Measurements from ENCODE around the gene ATP9A. TPM values are rescaled to one million over a fixed set of nuclear protein-coding genes. Genes with fewer than 3 reads are reported as not detected.
"Not testable (repeated sequence)": the region's sequence is repeated elsewhere in the genome, so short reads cannot be mapped to it uniquely, and the experiment has no call there.

The ATP9A gene
- polyA plus RNA-seq, 1 donor (not counting 4 experiments of a cell fraction or from before 2014, with no cell fraction given), result 5.8 TPM

GRCh38 chr20:51570739-51571459 is 197.3 kb downstream of the ATP9A start:
- Histone ChIP-seq H3K4me2 (ENCODE audit: control insufficient read depth, extremely low read depth, insufficient read depth, low read depth, low read length) (no peak overlapping the region), H3K9ac (ENCODE audit: control insufficient read depth, extremely low read depth, insufficient read depth, low read length) (no peak overlapping the region)
- no peak for FAIRE-seq

GRCh38 chr20:51569815-51570738 is 198.1 kb downstream of the ATP9A start:
- H3K27me3 ChIP-seq (ENCODE audit: control insufficient read depth, extremely low read depth, insufficient read depth, low read length), result peaks cover 15% of the 10 kb centered on the region
- no peak overlapping the region for H3K9ac ChIP-seq (ENCODE audit: control insufficient read depth, extremely low read depth, insufficient read depth, low read length)
- H3K4me3 ChIP-seq (ENCODE audit: control insufficient read depth in 2 of 3, extremely low read depth in 1 of 3, insufficient read depth in 2 of 3, low read depth in 1 of 3, low read length in 3 of 3), result no peak overlapping the region
- H3K36me3 ChIP-seq (ENCODE audit: control insufficient read depth in 2 of 2, extremely low read depth in 1 of 2, insufficient read depth in 2 of 2, low read length in 2 of 2), result no peaks in the 10 kb centered on the region
- H3K9me3 ChIP-seq (ENCODE audit: control insufficient read depth, low read depth, low read length), result peaks cover 4% of the 10 kb centered on the region
- no peaks in the 10 kb centered on the region for H3K9me1 ChIP-seq (ENCODE audit: control insufficient read depth, extremely low read depth, insufficient read depth, low read length)
- H3K79me2 ChIP-seq (ENCODE audit: control insufficient read depth, insufficient read depth, low read length), result no peaks in the 10 kb centered on the region
- dilution Hi-C loops (cut with MboI; ENCODE audit: extremely low pct_ligation_motif_present, low sequenced_read_pairs), result no loop called here
- no peak for TF ChIP-seq CTCF (optimal IDR thresholded peaks at IDR 0.05 in 1 of 3, IDR thresholded peaks at IDR 0.05 in 1 of 3, conservative IDR thresholded peaks at IDR 0.05 in 1 of 3; ENCODE audit: extremely low read depth in 1 of 3, insufficient read depth in 2 of 3, low read length in 3 of 3)
- no peak for TF ChIP-seq EZH2 (IDR thresholded peaks at IDR 0.05; ENCODE audit: low read length)
- H2AFZ ChIP-seq (ENCODE audit: control insufficient read depth, low read length), result no peak overlapping the region
- no peaks in the 10 kb centered on the region for H4K20me1 ChIP-seq (ENCODE audit: control insufficient read depth, extremely low read depth, insufficient read depth, low read length)
- FAIRE-seq, result no peak
- DNase-seq (ENCODE audit: low read depth, low spot score), result no peak
- no peaks in the 10 kb centered on the region for H3K4me1 ChIP-seq (ENCODE audit: control insufficient read depth, extremely low read depth, insufficient read depth, low read length)
- no peak overlapping the region for H3K27ac ChIP-seq (ENCODE audit: control insufficient read depth, insufficient read depth, low read length)
- no peak overlapping the region for H3K4me2 ChIP-seq (ENCODE audit: control insufficient read depth, extremely low read depth, insufficient read depth, low read depth, low read length)

More at GRCh38 chr20:51570739-51571459, 197.3 kb downstream of the ATP9A start:
- no peak overlapping the region for H2AFZ ChIP-seq (ENCODE audit: control insufficient read depth, low read length)
- no peak for DNase-seq (ENCODE audit: low read depth, low spot score)
- no peaks in the 10 kb centered on the region for H3K36me3 ChIP-seq (ENCODE audit: control insufficient read depth in 2 of 2, extremely low read depth in 1 of 2, insufficient read depth in 2 of 2, low read length in 2 of 2)
- H3K4me3 ChIP-seq (ENCODE audit: control insufficient read depth in 2 of 3, extremely low read depth in 1 of 3, insufficient read depth in 2 of 3, low read depth in 1 of 3, low read length in 3 of 3), result no peak overlapping the region
- no peak for TF ChIP-seq EZH2 (IDR thresholded peaks at IDR 0.05; ENCODE audit: low read length)
- TF ChIP-seq CTCF (optimal IDR thresholded peaks at IDR 0.05 in 1 of 3, IDR thresholded peaks at IDR 0.05 in 1 of 3, conservative IDR thresholded peaks at IDR 0.05 in 1 of 3; ENCODE audit: extremely low read depth in 1 of 3, insufficient read depth in 2 of 3, low read length in 3 of 3), result no peak
- dilution Hi-C loops (cut with MboI; ENCODE audit: extremely low pct_ligation_motif_present, low sequenced_read_pairs), result no loop called here
- peaks cover 8% of the 10 kb centered on the region for H3K27me3 ChIP-seq (ENCODE audit: control insufficient read depth, extremely low read depth, insufficient read depth, low read length)
- H3K27ac ChIP-seq (ENCODE audit: control insufficient read depth, insufficient read depth, low read length), result no peak overlapping the region
- no peaks in the 10 kb centered on the region for H3K9me1 ChIP-seq (ENCODE audit: control insufficient read depth, extremely low read depth, insufficient read depth, low read length)
- H3K9me3 ChIP-seq (ENCODE audit: control insufficient read depth, low read depth, low read length), result peaks cover 5% of the 10 kb centered on the region
- no peaks in the 10 kb centered on the region for H3K79me2 ChIP-seq (ENCODE audit: control insufficient read depth, insufficient read depth, low read length)
- no peaks in the 10 kb centered on the region for H3K4me1 ChIP-seq (ENCODE audit: control insufficient read depth, extremely low read depth, insufficient read depth, low read length)
- no peaks in the 10 kb centered on the region for H4K20me1 ChIP-seq (ENCODE audit: control insufficient read depth, extremely low read depth, insufficient read depth, low read length)

- H3K36me3 ChIP-seq (ENCODE audit: control insufficient read depth in 2 of 2, extremely low read depth in 1 of 2, insufficient read depth in 2 of 2, low read length in 2 of 2); H3K9ac ChIP-seq (ENCODE audit: control insufficient read depth, extremely low read depth, insufficient read depth, low read length); H3K9me3 ChIP-seq (ENCODE audit: control insufficient read depth, low read depth, low read length); dilution Hi-C loops (cut with MboI; ENCODE audit: extremely low pct_ligation_motif_present, low sequenced_read_pairs); FAIRE-seq; H3K4me1 ChIP-seq (ENCODE audit: control insufficient read depth, extremely low read depth, insufficient read depth, low read length); H3K27ac ChIP-seq (ENCODE audit: control insufficient read depth, insufficient read depth, low read length); DNase-seq (ENCODE audit: low read depth, low spot score); H3K4me3 ChIP-seq (ENCODE audit: control insufficient read depth in 2 of 3, extremely low read depth in 1 of 3, insufficient read depth in 2 of 3, low read depth in 1 of 3, low read length in 3 of 3); H3K79me2 ChIP-seq (ENCODE audit: control insufficient read depth, insufficient read depth, low read length); H3K9me1 ChIP-seq (ENCODE audit: control insufficient read depth, extremely low read depth, insufficient read depth, low read length); H2AFZ ChIP-seq (ENCODE audit: control insufficient read depth, low read length); H3K4me2 ChIP-seq (ENCODE audit: control insufficient read depth, extremely low read depth, insufficient read depth, low read depth, low read length); H4K20me1 ChIP-seq (ENCODE audit: control insufficient read depth, extremely low read depth, insufficient read depth, low read length): not testable (repeated sequence)
- H3K27me3 ChIP-seq (ENCODE audit: control insufficient read depth, extremely low read depth, insufficient read depth, low read length), result peaks cover 27% of the 10 kb centered on the region
These were observed 199.7 kb downstream of the ATP9A start for GRCh38 chr20:51568533-51568932.
